A549 (cell line): Measurements from ENCODE around the gene PAGE4.

ENCODE experiments used
- CTCF ChIP-seq: fragments of >200 bp; sonication (Bioruptor Twin); formaldehyde crosslinking; IDR thresholded peaks from 3 replicates; pipeline ENCODE4 v1.5.1; 2016
- EP300 ChIP-seq, 2 experiments: fragments of >200 bp; sonication (Bioruptor Twin); formaldehyde crosslinking; IDR thresholded peaks; 2 replicates in 1 of 2; 3 replicates in 1 of 2; pipeline ENCODE4 v1.6.1; 2016 to 2017
- JUNB ChIP-seq: fragments of >200 bp; sonication (Bioruptor Twin); formaldehyde crosslinking; IDR thresholded peaks from 2 replicates; pipeline ENCODE4 v1.6.1; 2016
- USF2 ChIP-seq: fragments of 450-650 bp; IDR thresholded peaks from 2 replicates; pipeline ENCODE4 v1.6.1; 2014; ENCODE audit warnings: antibody characterized with exemption

GRCh38 chrX:49844611-49845010, 15.5 kb downstream of the PAGE4 start:
- TF ChIP-seq JUNB: no peak
- no peak for TF ChIP-seq CTCF
- TF ChIP-seq USF2: no peak
- no peak for TF ChIP-seq EP300 (IDR thresholded peaks at IDR 0.05)
